ENCODE measurements around the gene FAM168A.
A peak's percentile ranks its signal among the peaks of the same experiment; 100 is the strongest.

FAM168A gene

GRCh38 chr11:73388265-73389133, 209.4 kb downstream of the FAM168A start:
- peak; percentile 28 for DNase-seq (ENCODE audit: low spot score)

GRCh38 chr11:73387594-73388264, 210.2 kb downstream of the FAM168A start:
- no peak for DNase-seq (ENCODE audit: low spot score)

GRCh38 chr11:73386546-73386945, 211.4 kb downstream of the FAM168A start:
- DNase-seq (ENCODE audit: low spot score) = no peak

GRCh38 chr11:73386016-73386415, 211.9 kb downstream of the FAM168A start:
- DNase-seq (ENCODE audit: low spot score) = no peak

GRCh38 chr11:73384872-73385689, 212.8 kb downstream of the FAM168A start:
- no peak for DNase-seq (ENCODE audit: low spot score)

DNA sequence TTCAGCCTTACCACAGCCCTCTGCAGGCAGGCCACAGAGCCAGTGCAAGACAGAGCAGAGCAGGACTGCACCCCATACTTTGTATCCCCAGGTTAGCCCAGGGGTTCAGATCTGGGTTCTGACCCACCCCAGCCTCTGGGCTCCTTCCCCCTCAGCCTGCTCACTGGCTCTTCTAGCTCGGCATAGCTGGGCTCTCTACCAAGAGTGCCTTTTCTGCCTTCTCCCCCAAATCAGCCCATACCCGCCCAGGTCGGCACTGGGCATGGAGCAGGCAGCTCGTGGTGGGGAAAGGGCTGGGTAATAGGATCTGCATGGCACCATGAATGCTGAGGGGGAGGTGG, 213.4 kb downstream of the FAM168A start:
- DNase-seq (ENCODE audit: low spot score) = no peak

- DNase-seq (ENCODE audit: low spot score) = no peak
These were observed 213.8 kb downstream of the FAM168A start for GRCh38 chr11:73384125-73384441.

DNA sequence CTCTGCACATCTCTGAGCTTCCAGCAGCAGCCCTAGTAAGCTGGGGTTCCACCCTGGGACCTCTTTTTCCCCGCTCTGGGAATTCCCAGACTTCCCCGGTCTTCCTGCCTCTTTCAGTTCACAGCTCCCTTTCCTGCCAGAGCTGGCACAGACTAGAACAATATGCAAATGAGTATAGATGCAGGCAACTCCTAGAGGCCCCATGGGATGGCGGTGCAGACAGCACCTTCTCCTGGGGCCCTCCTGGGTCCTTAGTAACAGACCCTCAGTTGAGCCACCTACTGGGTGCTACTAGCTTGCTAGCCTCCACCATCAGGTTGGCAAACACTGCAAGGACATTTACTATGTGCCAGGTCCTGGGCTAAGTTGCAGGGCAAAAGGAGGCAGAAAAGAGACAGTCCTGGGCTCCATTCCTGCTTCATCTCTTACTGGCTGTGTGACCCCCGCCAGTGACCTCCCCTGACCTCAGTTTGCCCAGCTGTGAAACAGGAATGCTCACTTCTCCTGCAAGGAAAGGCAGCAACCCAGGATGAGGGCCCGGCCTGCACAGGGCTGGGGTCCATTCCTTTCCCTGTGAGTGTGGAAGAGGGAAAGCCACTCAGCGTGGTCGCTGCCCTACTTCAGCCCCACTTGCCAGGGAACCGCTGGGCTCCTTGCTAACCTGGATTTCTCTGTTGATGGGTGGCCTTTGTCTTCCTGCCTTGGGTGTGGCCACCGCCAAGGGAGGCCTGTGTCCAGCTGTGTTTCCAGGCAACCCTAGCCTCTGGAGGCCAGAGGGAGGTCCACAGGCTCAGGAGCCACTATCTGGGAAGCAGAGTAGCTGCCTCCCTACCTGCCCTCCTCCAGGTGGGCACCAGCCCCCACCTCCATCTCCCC, 214.4 kb downstream of the FAM168A start:
- peak; percentile 62 for DNase-seq (ENCODE audit: low spot score)

- no peak for DNase-seq (ENCODE audit: low spot score)
These were observed 215.2 kb downstream of the FAM168A start for GRCh38 chr11:73382747-73383146.

- no peak for DNase-seq (ENCODE audit: low spot score)
These were observed 215.7 kb downstream of the FAM168A start for GRCh38 chr11:73382183-73382582.

GRCh38 chr11:73381589-73381988, 216.3 kb downstream of the FAM168A start:
- DNase-seq (ENCODE audit: low spot score) = no peak

GRCh38 chr11:73380897-73381410, 217.0 kb downstream of the FAM168A start:
- no peak for DNase-seq (ENCODE audit: low spot score)

GRCh38 chr11:73380331-73380730, 217.6 kb downstream of the FAM168A start:
- DNase-seq (ENCODE audit: low spot score) = peak; percentile 34

- DNase-seq (ENCODE audit: low spot score) = no peak
These were observed 218.6 kb downstream of the FAM168A start for GRCh38 chr11:73379189-73379880.

DNA sequence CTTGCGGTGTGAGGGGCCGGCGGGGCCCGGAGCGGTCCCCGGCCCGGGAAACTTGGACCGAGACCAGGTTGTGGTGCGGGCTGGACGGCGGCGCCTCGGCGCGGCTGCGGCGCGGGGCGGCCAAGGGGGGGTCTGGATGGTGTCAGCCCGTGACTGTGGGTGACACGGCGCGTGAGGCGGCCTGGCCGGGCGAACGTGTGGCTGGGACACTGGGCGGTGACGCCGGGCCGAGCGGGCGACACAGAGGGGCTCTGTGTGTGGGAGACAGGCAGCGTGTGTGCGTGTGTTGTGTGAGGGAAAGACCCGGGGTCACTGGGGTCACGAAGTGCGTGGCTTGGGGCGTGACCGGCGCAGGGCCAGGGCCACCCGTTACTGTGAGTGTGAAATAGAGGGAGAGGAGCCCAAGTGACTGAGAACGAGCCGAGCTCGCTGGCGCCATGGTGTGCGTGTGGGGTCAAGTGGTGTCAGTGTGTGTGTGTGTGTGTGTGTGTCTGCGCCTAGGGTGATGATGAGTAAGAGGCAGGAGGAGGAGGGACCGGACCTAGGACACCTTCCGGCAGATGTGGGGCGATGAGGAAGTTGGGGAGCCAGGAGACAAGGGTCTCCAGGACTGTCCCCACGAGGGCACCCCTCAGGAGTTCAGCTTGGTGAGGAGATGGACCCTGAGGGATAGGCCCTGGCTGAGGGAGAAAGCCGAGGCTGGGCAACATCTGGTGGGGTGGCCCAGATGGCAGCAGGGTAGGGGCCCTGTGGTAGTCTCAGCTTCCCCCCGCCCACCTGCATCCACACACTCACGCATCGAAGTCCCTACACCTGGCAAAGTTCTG, 220.9 kb downstream of the FAM168A start:
- DNase-seq (ENCODE audit: low spot score) = peak; percentile 85

GRCh38 chr11:73376160-73376802, 221.6 kb downstream of the FAM168A start, which contains the start of gene RELT:
Gene RELT, plus strand, starts transcription at chr11:73376399. Its CDS starts 12,738 bp downstream, at chr11:73389137.
- DNase-seq (ENCODE audit: low spot score) = peak; percentile 94

DNA sequence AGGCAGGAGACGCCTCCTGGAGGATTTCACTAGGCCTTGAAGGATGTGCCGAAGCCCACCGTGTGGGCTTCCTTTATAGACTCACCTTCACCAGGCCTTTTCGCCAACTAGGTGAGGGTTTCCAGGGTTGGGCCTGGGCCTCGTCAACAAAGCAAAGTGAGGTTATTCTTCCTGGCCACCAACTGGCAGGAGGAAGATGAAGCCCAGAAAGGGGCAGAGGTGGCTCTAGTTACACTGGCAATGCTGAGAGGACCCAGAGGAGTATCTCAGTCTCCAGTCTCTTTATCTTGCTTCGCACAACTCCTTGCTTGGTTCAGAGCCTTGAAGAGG, 222.1 kb downstream of the FAM168A start:
- no peak for DNase-seq (ENCODE audit: low spot score)

- no peak for DNase-seq (ENCODE audit: low spot score)
These were observed 223.8 kb downstream of the FAM168A start for GRCh38 chr11:73374151-73374550.

- DNase-seq (ENCODE audit: low spot score) = peak; percentile 52
These were observed 225.4 kb downstream of the FAM168A start for GRCh38 chr11:73372375-73372993.

Measured in kidney tubule cell (primary cell).